Measurements from ENCODE around the gene DGKH.
A peak's percentile ranks its signal among the peaks of the same experiment; 100 is the strongest.

DGKH gene

DNA sequence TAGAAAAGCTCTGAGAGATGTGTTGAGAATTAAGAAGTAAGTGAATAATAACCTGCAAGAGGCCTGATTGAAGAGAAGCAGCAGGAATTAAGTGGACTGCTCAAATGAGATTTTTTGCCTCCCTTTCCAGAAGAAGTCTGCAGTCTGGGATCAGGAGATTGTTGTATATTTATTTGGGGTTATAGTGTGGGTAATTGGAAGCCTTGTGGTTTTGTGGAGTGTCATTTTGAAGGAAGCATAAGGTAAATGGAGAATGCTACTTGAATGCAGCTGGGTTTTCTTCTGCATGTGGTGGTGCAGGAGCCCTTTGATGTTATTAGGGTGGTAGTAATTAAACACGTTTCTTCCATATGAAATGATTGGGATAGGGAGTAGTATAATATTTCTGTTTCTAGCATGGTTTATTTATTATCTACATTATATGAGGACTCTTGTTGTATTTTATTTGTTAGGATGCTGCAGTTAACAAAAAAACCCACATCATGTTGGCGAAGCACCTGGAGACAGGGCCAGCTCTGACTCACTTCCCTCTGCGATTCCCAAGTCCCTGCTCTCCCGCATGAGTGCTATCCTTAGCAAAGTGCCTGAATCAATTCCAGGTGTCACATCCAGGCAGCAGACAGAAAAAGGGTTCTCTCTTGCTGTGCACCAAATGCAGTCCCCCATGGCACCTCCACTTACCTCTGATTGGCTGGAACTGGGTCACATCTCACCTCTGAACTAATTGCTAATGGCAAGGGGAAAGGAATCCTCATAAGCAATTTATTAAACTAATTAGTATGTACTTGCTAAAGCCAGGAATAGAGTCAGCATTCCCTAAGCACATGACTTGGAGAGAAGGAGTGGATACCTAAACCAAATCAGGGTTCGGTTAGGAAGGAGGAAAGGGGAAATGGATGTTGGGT, 54.8 kb downstream of the DGKH start:
- TF ChIP-seq, protein P1, sequence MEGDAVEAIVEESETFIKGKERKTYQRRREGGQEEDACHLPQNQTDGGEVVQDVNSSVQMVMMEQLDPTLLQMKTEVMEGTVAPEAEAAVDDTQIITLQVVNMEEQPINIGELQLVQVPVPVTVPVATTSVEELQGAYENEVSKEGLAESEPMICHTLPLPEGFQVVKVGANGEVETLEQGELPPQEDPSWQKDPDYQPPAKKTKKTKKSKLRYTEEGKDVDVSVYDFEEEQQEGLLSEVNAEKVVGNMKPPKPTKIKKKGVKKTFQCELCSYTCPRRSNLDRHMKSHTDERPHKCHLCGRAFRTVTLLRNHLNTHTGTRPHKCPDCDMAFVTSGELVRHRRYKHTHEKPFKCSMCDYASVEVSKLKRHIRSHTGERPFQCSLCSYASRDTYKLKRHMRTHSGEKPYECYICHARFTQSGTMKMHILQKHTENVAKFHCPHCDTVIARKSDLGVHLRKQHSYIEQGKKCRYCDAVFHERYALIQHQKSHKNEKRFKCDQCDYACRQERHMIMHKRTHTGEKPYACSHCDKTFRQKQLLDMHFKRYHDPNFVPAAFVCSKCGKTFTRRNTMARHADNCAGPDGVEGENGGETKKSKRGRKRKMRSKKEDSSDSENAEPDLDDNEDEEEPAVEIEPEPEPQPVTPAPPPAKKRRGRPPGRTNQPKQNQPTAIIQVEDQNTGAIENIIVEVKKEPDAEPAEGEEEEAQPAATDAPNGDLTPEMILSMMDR (conservative IDR thresholded peaks at IDR 0.05; ENCODE audit: low read length): no peak
- peak; percentile 55 for DNase-seq (ENCODE audit: low read depth)

DNA sequence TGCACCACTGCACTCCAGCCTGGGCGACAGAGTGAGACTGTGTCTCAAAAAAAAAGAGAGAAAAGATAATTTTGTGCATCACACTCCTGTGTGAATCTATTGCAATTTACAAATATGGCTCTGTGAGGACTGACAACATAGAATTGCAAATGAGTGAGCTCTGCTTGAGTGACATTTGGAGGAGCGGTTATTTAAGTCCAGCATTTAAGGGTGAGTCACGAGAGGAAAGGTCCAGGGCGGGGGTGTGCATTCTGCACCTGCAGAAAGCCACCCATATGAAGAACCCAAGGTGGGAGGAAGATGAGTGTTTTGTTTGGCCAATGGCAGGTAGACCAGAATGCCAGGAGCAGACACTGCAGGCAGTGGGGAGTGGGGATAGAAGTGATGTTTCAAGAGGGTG, 58.5 kb downstream of the DGKH start:
- TF ChIP-seq, protein P1 (conservative IDR thresholded peaks at IDR 0.05; ENCODE audit: low read length): no peak
- DNase-seq (ENCODE audit: low read depth): no peak
- H3K4me3 ChIP-seq (ENCODE audit: low read length): no peak overlapping the region

More for the DNA sequence above, 54.8 kb downstream of the DGKH start:
- H3K4me3 ChIP-seq (ENCODE audit: low read length): no peak overlapping the region

DNA sequence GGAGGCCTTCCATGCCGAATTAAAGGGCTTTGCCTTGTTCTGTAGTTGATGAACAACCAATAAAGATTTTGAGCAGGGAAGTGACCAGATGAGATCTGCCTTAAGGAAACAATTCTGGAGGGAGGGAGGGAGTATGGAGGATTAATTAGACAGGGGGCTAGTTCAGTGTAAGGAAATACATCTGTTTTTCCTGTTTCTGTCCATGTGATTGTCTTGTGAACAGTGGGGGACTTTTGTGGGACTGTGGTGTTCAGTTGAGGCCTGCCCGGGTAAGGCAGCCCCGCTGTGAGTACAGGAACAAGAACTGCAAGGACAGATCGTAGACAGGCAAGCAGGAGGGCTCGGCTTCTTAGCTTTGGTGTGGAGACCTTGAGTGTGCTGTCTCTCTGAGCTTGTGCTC, 59.0 kb downstream of the DGKH start:
- H3K4me3 ChIP-seq (ENCODE audit: low read length): no peak overlapping the region
- TF ChIP-seq, protein P1 (conservative IDR thresholded peaks at IDR 0.05; ENCODE audit: low read length): no peak
- no peak for DNase-seq (ENCODE audit: low read depth)

DNA sequence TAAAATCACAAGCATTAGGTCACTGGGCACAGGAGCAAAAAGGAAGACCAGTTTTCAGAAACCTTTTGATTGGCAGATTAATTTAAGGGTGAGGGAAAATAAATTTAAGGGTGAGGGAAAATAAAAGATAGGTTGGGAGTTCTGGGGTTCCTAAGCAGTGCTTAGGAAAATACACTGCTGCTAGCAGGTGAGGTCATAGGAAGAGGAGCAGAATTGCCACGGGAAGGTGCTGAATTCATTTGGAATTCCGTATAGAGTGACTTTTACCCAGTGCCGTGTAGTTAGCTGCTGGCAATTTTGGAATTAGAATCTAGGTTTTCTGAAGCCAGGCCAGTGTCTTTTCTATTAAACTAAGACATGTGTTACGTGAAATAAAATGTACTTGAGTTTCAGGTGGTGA, 59.8 kb downstream of the DGKH start:
- no peak for DNase-seq (ENCODE audit: low read depth)
- no peak overlapping the region for H3K4me3 ChIP-seq (ENCODE audit: low read length)
- TF ChIP-seq, protein P1 (conservative IDR thresholded peaks at IDR 0.05; ENCODE audit: low read length): no peak

DNA sequence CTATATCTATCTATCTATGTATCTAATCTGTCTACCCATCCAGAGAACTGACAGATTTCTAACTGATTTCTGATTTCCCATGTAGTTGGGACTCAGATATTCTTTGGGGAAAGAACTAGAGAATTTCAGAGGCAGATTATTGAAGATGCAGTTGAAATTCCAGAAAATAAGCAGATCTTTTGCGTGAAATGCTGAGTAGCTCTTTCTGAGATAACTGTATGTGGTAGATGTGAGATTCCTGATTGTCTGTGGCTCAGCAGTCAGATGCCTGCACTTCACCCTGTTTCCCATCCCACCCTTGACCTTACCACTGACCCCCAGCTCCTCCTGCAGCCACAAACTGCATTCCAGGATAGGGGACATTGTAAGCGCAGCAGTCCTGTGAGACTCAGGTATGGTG, 61.5 kb downstream of the DGKH start:
- TF ChIP-seq, protein P1 (conservative IDR thresholded peaks at IDR 0.05; ENCODE audit: low read length): no peak
- H3K4me3 ChIP-seq (ENCODE audit: low read length): no peak overlapping the region
- no peak for DNase-seq (ENCODE audit: low read depth)

DNA sequence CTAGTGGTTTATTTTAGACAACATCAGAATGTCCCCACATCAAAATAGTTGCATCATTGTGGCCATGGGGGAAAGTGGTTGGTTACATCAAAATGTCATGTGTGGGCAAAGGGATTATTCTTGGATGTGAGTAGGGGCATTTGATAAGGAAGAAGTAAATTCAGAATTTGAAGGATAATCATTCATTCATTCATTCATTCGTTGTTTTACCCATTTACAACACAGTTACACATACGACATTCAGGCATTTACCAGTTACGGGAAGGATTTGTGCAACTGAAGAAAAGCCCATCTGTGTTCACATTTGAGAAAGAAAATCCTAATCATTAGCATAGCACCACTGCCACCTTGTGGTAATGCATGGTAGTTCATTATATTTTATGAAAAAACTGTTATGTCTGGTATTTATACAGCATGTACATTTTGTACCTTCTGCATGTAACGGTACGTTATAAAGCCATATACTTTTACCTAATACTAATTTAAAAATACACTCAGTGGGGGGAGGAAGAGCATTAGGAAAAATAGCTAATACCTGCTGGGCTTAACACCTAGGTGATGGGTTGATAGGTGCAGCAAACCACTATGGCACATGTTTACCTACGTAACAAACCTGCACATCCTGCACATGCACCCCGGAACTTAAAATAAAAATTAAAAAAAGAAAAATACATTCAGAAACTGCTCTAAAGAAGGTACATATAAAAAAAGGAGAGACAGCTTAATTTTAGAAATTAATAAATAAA, 62.1 kb downstream of the DGKH start:
- DNase-seq (ENCODE audit: low read depth): peak; percentile 83
- H3K4me3 ChIP-seq (ENCODE audit: low read length): no peak overlapping the region
- TF ChIP-seq, protein P1 (conservative IDR thresholded peaks at IDR 0.05; ENCODE audit: low read length): peak; percentile 75
